ENCODE data around the gene NFKBIE. TPM values are rescaled to one million over a fixed set of nuclear protein-coding genes. Genes with fewer than 3 reads are reported as not detected.

The NFKBIE gene
- total and polyA plus RNA-seq, 2 of the 13 experiments (the other 11 are each of a cell fraction or from before 2014, with no cell fraction given) = 6.7 to 14.5 TPM

- peak overlapping the region; percentile 1 for H3K27ac ChIP-seq (ENCODE audit: extremely low read length, insufficient read depth, low read length)
- in situ Hi-C loops (cut with HindIII; ENCODE audit: extremely low pct_ligation_motif_present, low pct_unique_long_range_greater_than_20kb) = no loop called here
- peaks cover 2 to 28% of the 10 kb centered on the region in 2 experiments for H3K36me3 ChIP-seq (replicated peaks in 1 of 2; ENCODE audit: control insufficient read depth in 1 of 2, insufficient read depth in 2 of 2, low read length in 2 of 2)
- H3K9ac ChIP-seq (ENCODE audit: insufficient read depth, low read depth, low read length) = peak overlapping the region; percentile 84
- no peaks in the 10 kb centered on the region for H4K20me1 ChIP-seq (ENCODE audit: insufficient read depth, low read length)
- H3K27me3 ChIP-seq (ENCODE audit: control insufficient read depth in 1 of 2, insufficient read depth in 2 of 2, low read length in 2 of 2) = peaks cover 0 to 4% of the 10 kb centered on the region in 2 experiments; a peak in 2 of 5 replicates
- H3K79me2 ChIP-seq (ENCODE audit: insufficient read depth, low read length) = peaks cover 18% of the 10 kb centered on the region
- ATAC-seq (peak; percentile 37), FAIRE-seq (peak; percentile 30), DNase-seq (ENCODE audit: low spot score) (no peak)
- ChIA-PET POLR2A (interaction anchor here (1.1 to 2.2 kb wide), 3 partner anchors 8 to 21 kb away, joined by 3 to 8 read pairs (median 5); partner anchors contain the start of gene HSP90AB1), CTCF (ENCODE audit: low intra/inter-chr PET ratio, low total read pairs) (no interaction called here)
- BruUV-seq (replicated peaks) = TSS peak; percentile 67
- peaks cover 32% of the 10 kb centered on the region for H3K4me1 ChIP-seq (ENCODE audit: insufficient read depth, low read length)
- no peaks in the 10 kb centered on the region for H3K9me3 ChIP-seq (ENCODE audit: low read length)
- peak overlapping the region; percentile 92 for H3K4me2 ChIP-seq (ENCODE audit: low read depth, low read length)
- WGBS (ENCODE audit: low lambda C conversion rate) = 35% methylated on average over 9 of the region's 9 CpGs
- peak overlapping the region; percentile 64 to 95 (median 76) for H3K4me3 ChIP-seq (replicated peaks in 1 of 3; ENCODE audit: insufficient read depth in 1 of 3, low read depth in 2 of 3, low read length in 3 of 3)
- intact Hi-C loops (cut with micrococcal nuclease; ENCODE audit: unreplicated experiment) = no loop called here
- H2AFZ ChIP-seq (ENCODE audit: low read length) = no peak overlapping the region
- TF ChIP-seq ZNF605 (CRISPR knock-in tag; IDR thresholded peaks at IDR 0.05) (0 out of 2 replicates have a peak, but pooled peaks have one; percentile 53), DPF2 (CRISPR knock-in tag; IDR thresholded peaks at IDR 0.05; ENCODE audit: borderline replicate concordance, low read depth) (peak; percentile 22; the same call in 1 of the 2 replicates), MTA1 (CRISPR knock-in tag; IDR thresholded peaks at IDR 0.05; ENCODE audit: borderline replicate concordance) (no peak; the same call in 1 of the 2 replicates), KLF15 (CRISPR knock-in tag; IDR thresholded peaks at IDR 0.05; ENCODE audit: borderline replicate concordance) (no peak), ZFX (CRISPR knock-in tag; IDR thresholded peaks at IDR 0.05; ENCODE audit: low read depth) (peak; percentile 80), ZBTB26 (CRISPR knock-in tag; IDR thresholded peaks at IDR 0.05; ENCODE audit: borderline replicate concordance) (0 out of 2 replicates have a peak, but pooled peaks have one; percentile 9), ZNF746 (CRISPR knock-in tag; IDR thresholded peaks at IDR 0.05) (no peak), YEATS2 (CRISPR knock-in tag; IDR thresholded peaks at IDR 0.05; ENCODE audit: borderline replicate concordance) (no peak), MAFG (CRISPR knock-in tag; IDR thresholded peaks at IDR 0.05) (no peak), ZNF160 (CRISPR knock-in tag; IDR thresholded peaks at IDR 0.05) (no peak), MXI1 (IDR thresholded peaks at IDR 0.05; ENCODE audit: borderline replicate concordance, low read depth, low read length) (no peak), PHF21A (CRISPR knock-in tag; IDR thresholded peaks at IDR 0.05) (no peak), POLR2AphosphoS5 (IDR thresholded peaks at IDR 0.05; ENCODE audit: low read depth, low read length) (0 out of 2 replicates have a peak, but pooled peaks have one; percentile 21), ETV6 (CRISPR knock-in tag; conservative IDR thresholded peaks at IDR 0.05) (peak; percentile 72; the same call in 1 of the 2 replicates), ZNF724P (CRISPR knock-in tag; IDR thresholded peaks at IDR 0.05; ENCODE audit: borderline replicate concordance) (0 out of 2 replicates have a peak, but pooled peaks have one; percentile 11)
- TF ChIP-seq, protein P1, sequence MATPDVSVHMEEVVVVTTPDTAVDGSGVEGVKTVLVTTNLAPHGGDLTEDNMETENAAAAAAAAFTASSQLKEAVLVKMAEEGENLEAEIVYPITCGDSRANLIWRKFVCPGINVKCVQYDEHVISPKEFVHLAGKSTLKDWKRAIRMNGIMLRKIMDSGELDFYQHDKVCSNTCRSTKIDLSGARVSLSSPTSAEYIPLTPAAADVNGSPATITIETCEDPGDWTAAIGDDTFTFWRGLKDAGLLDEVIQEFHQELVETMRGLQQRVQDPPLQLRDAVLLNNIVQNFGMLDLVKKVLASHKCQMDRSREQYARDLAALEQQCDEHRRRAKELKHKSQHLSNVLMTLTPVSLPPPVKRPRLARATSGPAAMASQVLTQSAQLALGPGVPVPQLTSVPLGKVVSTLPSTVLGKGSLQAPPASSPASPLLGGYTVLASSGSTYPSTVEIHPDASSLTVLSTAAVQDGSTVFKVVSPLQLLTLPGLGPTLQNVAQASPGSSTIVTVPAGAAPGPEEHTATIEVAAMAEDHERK (CRISPR knock-in tag; IDR thresholded peaks at IDR 0.05; ENCODE audit: low read depth) = no peak
- TF ChIP-seq, protein P2, sequence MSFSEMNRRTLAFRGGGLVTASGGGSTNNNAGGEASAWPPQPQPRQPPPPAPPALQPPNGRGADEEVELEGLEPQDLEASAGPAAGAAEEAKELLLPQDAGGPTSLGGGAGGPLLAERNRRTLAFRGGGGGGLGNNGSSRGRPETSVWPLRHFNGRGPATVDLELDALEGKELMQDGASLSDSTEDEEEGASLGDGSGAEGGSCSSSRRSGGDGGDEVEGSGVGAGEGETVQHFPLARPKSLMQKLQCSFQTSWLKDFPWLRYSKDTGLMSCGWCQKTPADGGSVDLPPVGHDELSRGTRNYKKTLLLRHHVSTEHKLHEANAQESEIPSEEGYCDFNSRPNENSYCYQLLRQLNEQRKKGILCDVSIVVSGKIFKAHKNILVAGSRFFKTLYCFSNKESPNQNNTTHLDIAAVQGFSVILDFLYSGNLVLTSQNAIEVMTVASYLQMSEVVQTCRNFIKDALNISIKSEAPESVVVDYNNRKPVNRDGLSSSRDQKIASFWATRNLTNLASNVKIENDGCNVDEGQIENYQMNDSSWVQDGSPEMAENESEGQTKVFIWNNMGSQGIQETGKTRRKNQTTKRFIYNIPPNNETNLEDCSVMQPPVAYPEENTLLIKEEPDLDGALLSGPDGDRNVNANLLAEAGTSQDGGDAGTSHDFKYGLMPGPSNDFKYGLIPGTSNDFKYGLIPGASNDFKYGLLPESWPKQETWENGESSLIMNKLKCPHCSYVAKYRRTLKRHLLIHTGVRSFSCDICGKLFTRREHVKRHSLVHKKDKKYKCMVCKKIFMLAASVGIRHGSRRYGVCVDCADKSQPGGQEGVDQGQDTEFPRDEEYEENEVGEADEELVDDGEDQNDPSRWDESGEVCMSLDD (CRISPR knock-in tag; IDR thresholded peaks at IDR 0.05; ENCODE audit: borderline replicate concordance) = peak; percentile 46; the same call in 1 of the 2 replicates
These were observed 1.8 kb downstream of the NFKBIE start for GRCh38 chr6:44263354-44264100.

All from HepG2 (cell line).